Smooth muscle cell (in vitro differentiated cells): ENCODE measurements around the gene C7orf33. TPM values are rescaled to one million over a fixed set of nuclear protein-coding genes. Genes with fewer than 3 reads are reported as not detected.
"Not testable (repeated sequence)": the region's sequence is repeated elsewhere in the genome, so short reads cannot be mapped to it uniquely, and the experiment has no call there.

Source experiments
- DNase-seq: peaks from one replicate; lab custom pipeline; 2025; ENCODE audit not compliant: unreplicated experiment; lab: John Stamatoyannopoulos, UW
- H2AFZ ChIP-seq: fragments of 200-600 bp; sonication (generic); 2 replicates; pipeline ENCODE4 v1.6.0; 2016; ENCODE audit warnings: antibody characterized with exemption, low read depth, mild to moderate bottlenecking
- H3F3A ChIP-seq: fragments of 200-600 bp; sonication (generic); 2 replicates; pipeline ENCODE4 v1.6.0; 2017; ENCODE audit warnings: antibody characterized with exemption, low read depth
- H3K27ac ChIP-seq: fragments of 200-600 bp; sonication (generic); 2 replicates; pipeline ENCODE4 v1.5.1; 2016; ENCODE audit warnings: low read depth, mild to moderate bottlenecking
- H3K27me3 ChIP-seq: fragments of 200-600 bp; sonication (generic); 2 replicates; pipeline ENCODE4 v1.6.1; 2016; ENCODE audit warnings: low read depth, mild to moderate bottlenecking
- H3K36me3 ChIP-seq: fragments of 200-600 bp; sonication (generic); 2 replicates; pipeline ENCODE4 v1.5.1; 2016; ENCODE audit warnings: low read depth
- H3K4me1 ChIP-seq: fragments of 200-600 bp; sonication (generic); 2 replicates; pipeline ENCODE4 v1.5.1; 2016; ENCODE audit warnings: low read depth
- H3K4me2 ChIP-seq: fragments of 200-600 bp; sonication (generic); 2 replicates; pipeline ENCODE4 v1.6.0; 2016; ENCODE audit warnings: mild to moderate bottlenecking
- H3K4me3 ChIP-seq: fragments of 200-600 bp; sonication (generic); 2 replicates; pipeline ENCODE4 v1.5.1; 2016; ENCODE audit warnings: mild to moderate bottlenecking
- H3K79me2 ChIP-seq: fragments of 200-600 bp; sonication (generic); 2 replicates; pipeline ENCODE4 v1.6.0; 2016; ENCODE audit warnings: low read depth, mild to moderate bottlenecking
- H3K9ac ChIP-seq: fragments of 200-600 bp; sonication (generic); 2 replicates; pipeline ENCODE4 v1.6.0; 2016; ENCODE audit warnings: low read depth
- H3K9me3 ChIP-seq: fragments of 200-600 bp; sonication (generic); replicated peaks from 2 replicates; pipeline ENCODE4 v1.5.1; 2016; ENCODE audit warnings: low read depth
- H4K20me1 ChIP-seq: fragments of 200-600 bp; sonication (generic); 2 replicates; pipeline ENCODE4 v1.6.0; 2016; ENCODE audit warnings: low read depth
- WGBS: methylation state at CpG from one replicate; pipeline ENCODE4 v1.1.7; 2016; ENCODE audit warnings: low lambda C conversion rate; 5-methylcytosine and 5-hydroxymethylcytosine counted together
- polyA plus RNA-seq: library from polyadenylated mRNA; unstranded; fragments of >200 nt; fragmentation: Nextera tagmentation; extraction: Ambion mirVana; gene quantifications from 2 replicates; pipeline ENCODE4 v1.2.1, GENCODE V29; 2016
- total RNA-seq: library from RNA; depleted of rRNA; stranded (reverse); fragments of >200 nt; gene quantifications from 2 replicates; pipeline ENCODE4 v1.2.3, GENCODE V29; 2014
- TF ChIP-seq, protein P1 (sequence below): fragments of 200-600 bp; sonication (generic); IDR thresholded peaks from 2 replicates; pipeline ENCODE4 v1.5.1; 2017; ENCODE audit warnings: borderline replicate concordance, mild to moderate bottlenecking, antibody characterized with exemption; ENCODE audit not compliant: insufficient read depth, poor library complexity, severe bottlenecking

The C7orf33 gene
- total and polyA plus RNA-seq, 2 experiments from 2014 or later = not detected

DNA sequence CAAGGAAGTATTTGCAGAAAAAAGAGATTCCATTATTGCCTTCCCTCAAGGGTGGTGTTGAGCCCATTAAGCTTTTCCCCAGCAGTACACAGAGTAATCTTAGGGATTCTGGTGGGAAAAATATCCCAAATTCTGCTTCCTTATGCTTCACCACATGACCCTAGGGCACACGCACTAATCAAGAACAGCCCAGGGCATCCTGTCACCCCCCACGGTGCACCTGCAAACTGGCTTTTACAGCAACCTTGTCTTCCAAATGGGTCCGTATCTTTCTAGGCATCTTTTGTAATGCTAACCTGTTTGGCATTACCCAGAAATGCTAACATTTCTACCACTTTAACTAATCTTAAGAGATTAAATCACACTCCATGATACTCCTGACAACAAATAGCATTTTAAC lies 926 bp upstream of the C7orf33 start:
- no peaks in the 10 kb centered on the region for H3K79me2 ChIP-seq
- H3K27me3 ChIP-seq = no peaks in the 10 kb centered on the region
- no peaks in the 10 kb centered on the region for H4K20me1 ChIP-seq
- no peak overlapping the region for H3K4me2 ChIP-seq
- H3F3A ChIP-seq = no peaks in the 10 kb centered on the region
- H3K9me3 ChIP-seq = no peaks in the 10 kb centered on the region
- no peak overlapping the region for H2AFZ ChIP-seq
- H3K36me3 ChIP-seq = no peaks in the 10 kb centered on the region
- no peak for DNase-seq
- WGBS = 54% methylated on average over 3 of the region's 3 CpGs
- peaks cover 14% of the 10 kb centered on the region for H3K4me1 ChIP-seq
- H3K27ac ChIP-seq = no peak overlapping the region
- H3K9ac ChIP-seq = no peak overlapping the region
- TF ChIP-seq, protein P1, sequence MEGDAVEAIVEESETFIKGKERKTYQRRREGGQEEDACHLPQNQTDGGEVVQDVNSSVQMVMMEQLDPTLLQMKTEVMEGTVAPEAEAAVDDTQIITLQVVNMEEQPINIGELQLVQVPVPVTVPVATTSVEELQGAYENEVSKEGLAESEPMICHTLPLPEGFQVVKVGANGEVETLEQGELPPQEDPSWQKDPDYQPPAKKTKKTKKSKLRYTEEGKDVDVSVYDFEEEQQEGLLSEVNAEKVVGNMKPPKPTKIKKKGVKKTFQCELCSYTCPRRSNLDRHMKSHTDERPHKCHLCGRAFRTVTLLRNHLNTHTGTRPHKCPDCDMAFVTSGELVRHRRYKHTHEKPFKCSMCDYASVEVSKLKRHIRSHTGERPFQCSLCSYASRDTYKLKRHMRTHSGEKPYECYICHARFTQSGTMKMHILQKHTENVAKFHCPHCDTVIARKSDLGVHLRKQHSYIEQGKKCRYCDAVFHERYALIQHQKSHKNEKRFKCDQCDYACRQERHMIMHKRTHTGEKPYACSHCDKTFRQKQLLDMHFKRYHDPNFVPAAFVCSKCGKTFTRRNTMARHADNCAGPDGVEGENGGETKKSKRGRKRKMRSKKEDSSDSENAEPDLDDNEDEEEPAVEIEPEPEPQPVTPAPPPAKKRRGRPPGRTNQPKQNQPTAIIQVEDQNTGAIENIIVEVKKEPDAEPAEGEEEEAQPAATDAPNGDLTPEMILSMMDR = no peak
- no peak overlapping the region for H3K4me3 ChIP-seq

DNA sequence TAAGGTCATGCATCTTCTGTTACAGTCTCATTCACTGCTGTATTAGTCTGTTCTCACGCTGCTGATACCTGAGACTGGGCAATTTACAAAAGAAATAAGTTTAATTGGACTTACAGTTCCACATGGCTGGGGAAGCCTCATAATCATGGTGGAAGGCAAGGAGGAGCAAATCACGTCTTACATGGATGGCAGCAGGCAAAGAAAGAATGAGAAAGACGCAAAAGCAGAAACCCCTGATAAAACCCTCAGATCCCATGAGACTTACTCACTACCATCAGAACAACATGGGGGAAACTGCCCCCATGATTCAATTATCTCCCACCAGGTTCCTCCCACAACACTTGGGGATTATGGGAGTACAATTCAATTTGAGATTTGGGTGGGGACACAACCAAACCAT lies 5.8 kb downstream of the C7orf33 start:
- H3K9me3 ChIP-seq, H4K20me1 ChIP-seq, H3K79me2 ChIP-seq, H3F3A ChIP-seq, DNase-seq, H2AFZ ChIP-seq, H3K27ac ChIP-seq, H3K9ac ChIP-seq, H3K4me3 ChIP-seq, H3K27me3 ChIP-seq, H3K36me3 ChIP-seq, H3K4me2 ChIP-seq, H3K4me1 ChIP-seq: not testable (repeated sequence)
- WGBS = 96% methylated on average over 3 of the region's 3 CpGs

DNA sequence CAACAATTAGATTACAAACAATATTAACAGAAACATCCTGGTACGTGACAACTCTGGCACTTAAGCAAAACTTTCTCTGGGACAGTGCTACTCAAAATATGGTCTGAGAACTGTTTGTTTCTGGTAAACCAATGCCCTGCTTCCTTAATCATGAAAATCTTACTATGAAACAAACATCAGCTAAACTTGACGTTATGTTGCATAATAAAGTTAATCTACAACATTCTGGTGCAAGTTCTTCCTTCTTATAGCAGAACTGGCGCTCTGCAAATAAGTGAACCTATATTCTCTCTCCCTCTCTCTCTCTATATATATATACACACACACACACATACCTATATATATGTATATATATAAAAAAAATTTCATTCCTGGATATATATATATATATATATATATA lies 7.8 kb downstream of the C7orf33 start:
- H3K27ac ChIP-seq = no peak overlapping the region
- no peaks in the 10 kb centered on the region for H3K36me3 ChIP-seq
- H3F3A ChIP-seq = no peaks in the 10 kb centered on the region
- H3K4me2 ChIP-seq = no peak overlapping the region
- no peak overlapping the region for H3K4me3 ChIP-seq
- H2AFZ ChIP-seq = no peak overlapping the region
- TF ChIP-seq, protein P1 = no peak
- H3K9ac ChIP-seq = no peak overlapping the region
- no peaks in the 10 kb centered on the region for H3K27me3 ChIP-seq
- no peaks in the 10 kb centered on the region for H4K20me1 ChIP-seq
- no peaks in the 10 kb centered on the region for H3K4me1 ChIP-seq
- H3K79me2 ChIP-seq = no peaks in the 10 kb centered on the region
- WGBS = 88% methylated on average over 3 of the region's 3 CpGs
- H3K9me3 ChIP-seq = no peaks in the 10 kb centered on the region
- DNase-seq = no peak

DNA sequence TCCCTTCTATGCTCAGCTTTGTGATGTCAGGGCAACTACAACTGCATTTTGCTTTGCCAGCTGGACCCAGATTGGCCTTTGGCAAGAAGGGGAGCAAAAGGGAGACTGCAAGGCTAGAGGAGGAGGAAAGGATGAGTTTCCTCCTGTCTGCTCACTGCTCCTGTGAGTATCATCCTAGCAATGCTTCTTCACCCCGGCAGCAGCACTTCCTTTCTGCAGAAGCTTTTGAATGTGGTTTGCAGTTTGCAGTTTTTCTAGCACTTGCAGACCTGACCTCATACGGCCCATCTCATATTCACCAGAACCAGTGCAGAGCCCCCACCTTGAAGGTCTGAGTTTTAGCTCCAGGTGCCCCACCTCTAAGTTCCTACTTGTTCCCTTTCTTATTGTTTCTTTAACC lies 14.8 kb downstream of the C7orf33 start:
- TF ChIP-seq, protein P1 = no peak
- H3K9ac ChIP-seq = no peak overlapping the region
- H3K36me3 ChIP-seq = no peaks in the 10 kb centered on the region
- H3K9me3 ChIP-seq = no peaks in the 10 kb centered on the region
- no peaks in the 10 kb centered on the region for H3K27me3 ChIP-seq
- no peaks in the 10 kb centered on the region for H3K79me2 ChIP-seq
- H4K20me1 ChIP-seq = no peaks in the 10 kb centered on the region
- no peak overlapping the region for H3K4me2 ChIP-seq
- peaks cover 3% of the 10 kb centered on the region for H3F3A ChIP-seq
- H3K4me3 ChIP-seq = no peak overlapping the region
- H2AFZ ChIP-seq = no peak overlapping the region
- 92% methylated on average over 2 of the region's 2 CpGs for WGBS
- no peak overlapping the region for H3K27ac ChIP-seq
- H3K4me1 ChIP-seq = peaks cover 13% of the 10 kb centered on the region
- DNase-seq = no peak
